ENCODE measurements around the gene RCHY1.

Gene RCHY1

DNA sequence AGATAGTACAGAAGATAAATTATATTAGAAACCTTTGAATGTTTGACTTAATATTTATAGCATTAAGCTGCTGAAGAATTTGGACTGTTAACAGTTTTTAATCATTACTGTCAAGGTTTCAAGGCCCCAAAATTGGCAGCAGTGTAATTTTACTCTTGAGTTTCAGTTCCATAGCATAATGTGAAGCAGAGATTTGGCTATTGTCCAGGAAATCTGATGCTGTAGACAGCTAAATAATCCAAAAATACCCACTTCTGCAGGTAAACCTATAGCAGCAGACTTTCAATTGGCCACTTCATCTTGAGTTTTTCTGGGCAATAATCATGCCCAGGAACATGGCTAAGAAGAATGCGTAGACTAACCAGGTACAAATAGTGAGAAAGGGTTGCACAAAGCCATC is 85.0 kb downstream of the RCHY1 start:
- no peak for DNase-seq (ENCODE audit: low read depth in 2 of 3, low spot score in 2 of 3)
